Left ventricle myocardium inferior (tissue), 1 donor: ENCODE data around the gene SLC25A4. TPM values are rescaled to one million over a fixed set of nuclear protein-coding genes. Genes with fewer than 3 reads are reported as not detected.

Source experiments
- DNase-seq: peaks from one replicate; pipeline ENCODE4 v3.0.0-alpha.2; 2020
- H3K27ac ChIP-seq: fragments of 200-600 bp; replicated peaks from 2 replicates; pipeline ENCODE4 v1.8.0; 2021
- H3K27me3 ChIP-seq: fragments of 200-600 bp; 2 replicates; pipeline ENCODE4 v1.8.0; 2021; ENCODE audit warnings: low read depth
- H3K36me3 ChIP-seq: fragments of 200-600 bp; 2 replicates; pipeline ENCODE4 v1.8.0; 2021
- H3K4me1 ChIP-seq: fragments of 200-600 bp; 2 replicates; pipeline ENCODE4 v1.8.0; 2021
- H3K4me3 ChIP-seq: fragments of 200-600 bp; 2 replicates; pipeline ENCODE4 v1.8.0; 2021; ENCODE audit warnings: mild to moderate bottlenecking, moderate library complexity
- H3K9me3 ChIP-seq: fragments of 200-600 bp; replicated peaks from 2 replicates; pipeline ENCODE4 v1.8.0; 2021
- CTCF ChIP-seq: fragments of 200-600 bp; IDR thresholded peaks from 2 replicates; pipeline ENCODE4 v1.8.0; 2021; ENCODE audit warnings: antibody characterized with exemption, mild to moderate bottlenecking, borderline replicate concordance
- intact Hi-C: fragments of 100-400 bp; cut with micrococcal nuclease; formaldehyde crosslinking; loops from one replicate; pipeline ENCODE4 v1.11.0; 2022
- total RNA-seq: library from RNA; stranded (reverse); fragmentation: NEBNext Ultra II Directional; extraction: Animal tissue kit (Norgen Biotek cat#: 25700); gene quantifications from one replicate; pipeline ENCODE4 v1.2.1, GENCODE V29; 2021
- donor health status: DM: no; HTN: yes; CAD: no; lungs with severe emphysema.

The SLC25A4 gene
- total RNA-seq, 1 donor from 2014 or later = 2,250 TPM

GRCh38 chr4:185142564-185142911 lies 528 bp upstream of the SLC25A4 start:
- Histone ChIP-seq H3K27ac (peak overlapping the region; percentile 95), H3K4me3 (peak overlapping the region; percentile 75), H3K9me3 (no peaks in the 10 kb centered on the region), H3K4me1 (peaks cover 78% of the 10 kb centered on the region), H3K27me3 (no peaks in the 10 kb centered on the region), H3K36me3 (peaks cover 35% of the 10 kb centered on the region)
- intact Hi-C loops = no loop called here
- DNase-seq = no peak
- no peak for TF ChIP-seq CTCF

DNA sequence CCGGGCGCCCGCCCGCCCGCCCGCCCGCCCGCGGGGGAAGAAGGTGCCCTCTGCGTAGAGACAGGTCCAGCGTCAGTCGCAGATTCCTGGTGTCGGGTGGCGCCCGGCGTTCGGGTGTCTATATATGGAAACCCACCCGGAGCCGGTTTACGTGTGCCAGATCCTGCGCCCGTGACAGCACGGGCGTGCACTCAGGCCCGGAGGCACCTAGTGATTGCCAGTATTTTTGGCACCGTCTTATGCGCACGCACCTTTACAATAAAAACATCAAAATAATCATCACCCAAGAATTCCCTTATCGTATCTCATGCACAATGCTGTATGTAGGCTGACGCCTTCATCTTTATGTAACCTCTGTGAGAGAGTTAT lies 519 bp downstream of the SLC25A4 start:
- Histone ChIP-seq H3K27ac (peak overlapping the region; percentile 95), H3K9me3 (no peaks in the 10 kb centered on the region), H3K36me3 (peaks cover 38% of the 10 kb centered on the region), H3K27me3 (no peaks in the 10 kb centered on the region), H3K4me3 (peak overlapping the region; percentile 75), H3K4me1 (peaks cover 67% of the 10 kb centered on the region)
- peak; percentile 75 for DNase-seq
- intact Hi-C loops = no loop called here
- TF ChIP-seq CTCF = no peak

GRCh38 chr4:185144601-185145240 lies 1.7 kb downstream of the SLC25A4 start:
- TF ChIP-seq CTCF = no peak
- Histone ChIP-seq H3K36me3 (peaks cover 38% of the 10 kb centered on the region), H3K9me3 (no peaks in the 10 kb centered on the region), H3K4me3 (peak overlapping the region; percentile 75), H3K27ac (peak overlapping the region; percentile 95), H3K27me3 (no peaks in the 10 kb centered on the region), H3K4me1 (peaks cover 57% of the 10 kb centered on the region)
- intact Hi-C loops = no loop called here
- no peak for DNase-seq

DNA sequence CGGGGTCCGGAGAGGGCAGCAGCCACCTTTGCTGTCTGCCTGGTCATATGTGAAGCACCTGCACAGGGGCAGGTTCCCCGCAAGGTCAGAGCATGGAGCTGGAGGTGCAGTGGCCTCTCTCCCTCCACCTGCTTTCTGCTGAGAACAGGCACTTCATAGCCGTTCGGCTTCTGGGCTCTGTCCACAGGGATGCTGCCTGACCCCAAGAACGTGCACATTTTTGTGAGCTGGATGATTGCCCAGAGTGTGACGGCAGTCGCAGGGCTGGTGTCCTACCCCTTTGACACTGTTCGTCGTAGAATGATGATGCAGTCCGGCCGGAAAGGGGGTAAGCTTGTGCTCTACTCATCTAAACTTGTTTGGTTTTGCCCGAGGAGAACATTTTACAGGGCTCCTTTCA lies 2.5 kb downstream of the SLC25A4 start:
- H3K27ac ChIP-seq = peak overlapping the region; percentile 95
- H3K4me3 ChIP-seq = peak overlapping the region; percentile 75
- H3K27me3 ChIP-seq = no peaks in the 10 kb centered on the region
- H3K4me1 ChIP-seq = peaks cover 53% of the 10 kb centered on the region
- no peaks in the 10 kb centered on the region for H3K9me3 ChIP-seq
- DNase-seq = peak; percentile 73
- no peak for TF ChIP-seq CTCF
- H3K36me3 ChIP-seq = peaks cover 38% of the 10 kb centered on the region
- intact Hi-C loops = no loop called here

DNA sequence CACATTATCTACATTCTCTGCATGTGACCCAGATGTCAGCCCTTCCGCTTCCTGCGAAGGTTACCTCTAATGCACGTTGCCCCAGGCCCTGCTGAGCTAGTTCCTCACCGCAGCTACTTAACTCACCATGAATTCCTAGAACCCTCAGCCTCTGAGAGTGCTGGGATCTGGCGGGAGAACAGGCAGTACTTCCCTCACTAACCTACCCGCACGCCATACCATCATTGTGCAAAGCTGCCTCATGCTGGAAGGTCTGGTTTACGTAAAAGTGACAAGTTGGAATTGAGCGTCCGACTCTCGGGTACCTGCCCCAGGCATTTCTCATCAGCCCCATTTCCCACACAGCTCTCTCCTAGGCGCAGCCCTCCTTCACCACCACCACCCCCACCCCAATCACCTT lies 6.3 kb downstream of the SLC25A4 start:
- no peak overlapping the region for H3K4me3 ChIP-seq
- H3K27ac ChIP-seq = peak overlapping the region; percentile 58
- H3K4me1 ChIP-seq = peaks cover 24% of the 10 kb centered on the region
- peaks cover 34% of the 10 kb centered on the region for H3K36me3 ChIP-seq
- no peak for DNase-seq
- no peaks in the 10 kb centered on the region for H3K9me3 ChIP-seq
- no peaks in the 10 kb centered on the region for H3K27me3 ChIP-seq
- TF ChIP-seq CTCF = no peak
- intact Hi-C loops = no loop called here

- peaks cover 20% of the 10 kb centered on the region for H3K36me3 ChIP-seq
These were observed 8.2 kb downstream of the SLC25A4 start for GRCh38 chr4:185151296-185151695.

More at GRCh38 chr4:185151296-185151695, 8.2 kb downstream of the SLC25A4 start:
- TF ChIP-seq CTCF = no peak
- intact Hi-C loops = no loop called here
- H3K27me3 ChIP-seq = no peaks in the 10 kb centered on the region
- DNase-seq = no peak
- H3K4me3 ChIP-seq = no peak overlapping the region
- no peak overlapping the region for H3K27ac ChIP-seq
- H3K9me3 ChIP-seq = no peaks in the 10 kb centered on the region
- H3K4me1 ChIP-seq = peaks cover 11% of the 10 kb centered on the region
